ENCODE measurements around the gene OR52A5. TPM values are rescaled to one million over a fixed set of nuclear protein-coding genes. Genes with fewer than 3 reads are reported as not detected.
"Not testable (repeated sequence)": the region's sequence is repeated elsewhere in the genome, so short reads cannot be mapped to it uniquely, and the experiment has no call there.

OR52A5 gene
- total RNA-seq, 4 donors from 2014 or later, result 0.12 TPM; not detected in 3

DNA sequence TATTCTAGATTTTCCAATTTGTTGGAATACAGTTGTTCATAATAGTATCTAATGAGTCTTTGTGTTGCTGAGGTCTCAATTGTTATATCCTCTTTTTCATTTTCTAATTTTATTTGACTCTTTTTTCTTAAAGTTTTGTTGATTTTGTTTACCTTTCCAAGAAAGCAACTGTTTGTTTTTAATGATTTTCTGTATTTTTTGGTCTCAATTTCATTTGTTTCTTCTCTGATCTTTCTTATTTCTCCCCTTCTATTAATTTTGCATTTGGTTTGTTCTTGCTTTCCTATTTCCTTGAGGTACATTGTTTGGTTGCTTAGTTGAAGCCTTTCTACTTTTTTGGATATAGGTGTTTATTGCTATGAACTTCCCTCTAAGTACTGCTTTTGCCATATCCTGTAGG is 21.6 kb upstream of the OR52A5 start:
- Histone ChIP-seq H3K4me1 (no peaks in the 10 kb centered on the region), H3K9me3 (no peaks in the 10 kb centered on the region), H3K36me3 (no peaks in the 10 kb centered on the region), H3K27ac (no peak overlapping the region), H3K27me3 (no peaks in the 10 kb centered on the region), H3K4me3 (no peak overlapping the region)
- TF ChIP-seq POLR2AphosphoS5 (IDR thresholded peaks at IDR 0.05), result no peak
- no peak for TF ChIP-seq EP300 (IDR thresholded peaks at IDR 0.05)
- no peak for ATAC-seq

DNA sequence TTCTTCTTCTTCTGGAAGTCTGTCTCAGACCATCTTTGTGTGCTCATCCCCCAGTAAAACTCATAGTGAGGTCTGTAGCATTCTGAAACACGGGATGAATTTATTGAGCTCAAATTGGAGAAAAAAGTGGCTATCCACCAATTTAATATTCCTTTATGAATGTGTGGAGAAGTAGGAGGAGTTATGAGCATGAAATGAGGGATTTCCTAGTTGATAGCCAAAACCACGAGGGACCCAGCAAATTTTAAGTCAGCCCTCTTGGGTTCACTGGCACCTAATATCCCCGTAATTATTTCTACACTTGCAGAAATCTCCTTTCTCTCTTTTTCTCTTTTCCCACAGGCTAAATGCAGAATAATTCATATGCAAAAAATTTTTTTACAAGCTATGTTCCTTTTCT is 16.5 kb upstream of the OR52A5 start, which contains the start of gene OR52A1:
TSS of gene OR52A1 (minus strand) at position 101 of the 400 bp plus-strand sequence. CDS start 2,388 bp downstream, outside the sequence.
- TF ChIP-seq, protein P1, sequence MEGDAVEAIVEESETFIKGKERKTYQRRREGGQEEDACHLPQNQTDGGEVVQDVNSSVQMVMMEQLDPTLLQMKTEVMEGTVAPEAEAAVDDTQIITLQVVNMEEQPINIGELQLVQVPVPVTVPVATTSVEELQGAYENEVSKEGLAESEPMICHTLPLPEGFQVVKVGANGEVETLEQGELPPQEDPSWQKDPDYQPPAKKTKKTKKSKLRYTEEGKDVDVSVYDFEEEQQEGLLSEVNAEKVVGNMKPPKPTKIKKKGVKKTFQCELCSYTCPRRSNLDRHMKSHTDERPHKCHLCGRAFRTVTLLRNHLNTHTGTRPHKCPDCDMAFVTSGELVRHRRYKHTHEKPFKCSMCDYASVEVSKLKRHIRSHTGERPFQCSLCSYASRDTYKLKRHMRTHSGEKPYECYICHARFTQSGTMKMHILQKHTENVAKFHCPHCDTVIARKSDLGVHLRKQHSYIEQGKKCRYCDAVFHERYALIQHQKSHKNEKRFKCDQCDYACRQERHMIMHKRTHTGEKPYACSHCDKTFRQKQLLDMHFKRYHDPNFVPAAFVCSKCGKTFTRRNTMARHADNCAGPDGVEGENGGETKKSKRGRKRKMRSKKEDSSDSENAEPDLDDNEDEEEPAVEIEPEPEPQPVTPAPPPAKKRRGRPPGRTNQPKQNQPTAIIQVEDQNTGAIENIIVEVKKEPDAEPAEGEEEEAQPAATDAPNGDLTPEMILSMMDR (IDR thresholded peaks at IDR 0.05), result no peak
- TF ChIP-seq EP300 (IDR thresholded peaks at IDR 0.05) (no peak), POLR2A (IDR thresholded peaks at IDR 0.05) (no peak), POLR2AphosphoS5 (IDR thresholded peaks at IDR 0.05) (no peak)
- H3K36me3 ChIP-seq, result no peaks in the 10 kb centered on the region
- H3K27me3 ChIP-seq, result no peaks in the 10 kb centered on the region
- no peak within 1 kb of the TSS for H3K4me3 ChIP-seq
- no peaks in the 10 kb centered on the region for H3K9me3 ChIP-seq
- no peak for ATAC-seq
- no peak within 1 kb of the TSS for H3K27ac ChIP-seq
- WGBS, 2 donors (ENCODE audit: low coverage in 1 of 2), result 65 to 77% methylated on average over 3 of the region's 3 CpGs
- no peaks in the 10 kb centered on the region for H3K4me1 ChIP-seq

DNA sequence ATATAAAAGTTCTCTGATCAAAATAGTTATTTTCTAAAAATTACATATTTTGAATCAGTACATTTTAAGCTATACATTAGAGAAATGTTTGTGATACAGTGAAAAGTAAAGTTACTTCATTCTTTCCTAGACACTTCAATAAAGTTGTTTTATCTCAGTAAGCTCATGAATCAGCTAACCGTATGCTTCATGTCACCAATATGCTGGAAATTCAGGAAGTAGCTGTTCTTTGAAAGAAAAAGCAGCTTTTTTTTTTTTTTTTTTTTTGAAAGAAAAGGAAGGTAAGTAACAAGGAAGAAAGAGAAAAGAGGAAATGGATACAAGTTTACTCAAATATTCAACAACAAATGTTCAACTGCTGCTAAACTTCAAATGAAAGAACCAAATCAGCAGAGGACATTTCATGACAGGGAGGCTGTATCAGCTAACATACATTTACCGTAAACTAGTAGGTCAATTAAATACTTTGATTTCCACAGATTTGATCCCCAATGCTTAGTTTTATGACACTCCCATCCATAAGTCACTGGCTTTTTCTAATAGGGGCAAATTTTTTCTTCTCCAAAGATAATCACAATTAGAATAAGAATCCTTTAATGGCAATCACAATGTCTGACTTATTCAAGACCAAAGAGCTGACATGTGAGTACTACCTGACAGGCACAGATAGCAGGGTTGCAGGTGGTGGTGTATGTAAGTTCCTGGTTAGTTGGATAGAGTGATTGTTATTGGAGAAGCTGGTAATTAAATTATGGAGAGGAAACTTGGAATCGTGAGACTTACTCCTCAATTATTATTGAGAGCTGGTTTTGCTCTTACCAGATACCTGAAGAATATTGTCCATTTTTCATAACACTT is 15.6 kb upstream of the OR52A5 start:
- Histone ChIP-seq H3K9me3 (no peaks in the 10 kb centered on the region), H3K36me3 (no peaks in the 10 kb centered on the region), H3K27me3 (no peaks in the 10 kb centered on the region), H3K4me3 (no peak overlapping the region), H3K27ac (no peak overlapping the region), H3K4me1 (no peaks in the 10 kb centered on the region)
- WGBS, 2 donors (ENCODE audit: low coverage in 1 of 2), result 48 to 54% methylated on average over 3 of the region's 3 CpGs
- ATAC-seq, result no peak
- TF ChIP-seq POLR2AphosphoS5 (IDR thresholded peaks at IDR 0.05), result no peak
- no peak for TF ChIP-seq EP300 (IDR thresholded peaks at IDR 0.05)
- no peak for TF ChIP-seq POLR2A (IDR thresholded peaks at IDR 0.05)
- TF ChIP-seq, protein P1 (IDR thresholded peaks at IDR 0.05), result no peak

DNA sequence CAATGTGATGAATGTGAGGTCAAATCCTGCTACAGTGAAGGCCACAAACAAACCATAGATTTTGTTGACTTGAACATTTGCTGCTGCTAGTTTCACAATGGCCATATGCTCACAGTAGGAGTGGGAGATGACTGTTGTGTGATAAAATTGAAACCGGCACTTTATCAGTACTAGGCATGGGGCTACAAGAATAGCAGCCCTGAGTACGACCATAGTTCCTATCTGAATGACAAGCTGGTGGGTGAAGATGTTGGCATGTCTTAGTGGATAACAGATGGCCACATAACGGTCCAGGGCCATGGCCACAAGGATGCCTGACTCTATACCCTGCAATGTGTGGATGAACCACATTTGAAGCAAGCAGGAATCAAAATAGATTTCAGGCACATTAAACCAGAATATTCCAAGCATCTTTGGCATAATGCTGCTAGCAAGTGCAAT is 13.6 kb upstream of the OR52A5 start:
- no peaks in the 10 kb centered on the region for H3K9me3 ChIP-seq
- H3K27ac ChIP-seq, result no peak overlapping the region
- TF ChIP-seq POLR2AphosphoS5 (IDR thresholded peaks at IDR 0.05) (no peak), EP300 (IDR thresholded peaks at IDR 0.05) (no peak), POLR2A (IDR thresholded peaks at IDR 0.05) (no peak)
- TF ChIP-seq, protein P1 (IDR thresholded peaks at IDR 0.05), result no peak
- no peaks in the 10 kb centered on the region for H3K27me3 ChIP-seq
- no peak overlapping the region for H3K4me3 ChIP-seq
- H3K4me1 ChIP-seq, result no peaks in the 10 kb centered on the region
- 21 to 37% methylated on average over 3 of the region's 3 CpGs for WGBS, 2 donors (ENCODE audit: low coverage in 1 of 2)
- H3K36me3 ChIP-seq, result no peaks in the 10 kb centered on the region
- ATAC-seq, result no peak

DNA sequence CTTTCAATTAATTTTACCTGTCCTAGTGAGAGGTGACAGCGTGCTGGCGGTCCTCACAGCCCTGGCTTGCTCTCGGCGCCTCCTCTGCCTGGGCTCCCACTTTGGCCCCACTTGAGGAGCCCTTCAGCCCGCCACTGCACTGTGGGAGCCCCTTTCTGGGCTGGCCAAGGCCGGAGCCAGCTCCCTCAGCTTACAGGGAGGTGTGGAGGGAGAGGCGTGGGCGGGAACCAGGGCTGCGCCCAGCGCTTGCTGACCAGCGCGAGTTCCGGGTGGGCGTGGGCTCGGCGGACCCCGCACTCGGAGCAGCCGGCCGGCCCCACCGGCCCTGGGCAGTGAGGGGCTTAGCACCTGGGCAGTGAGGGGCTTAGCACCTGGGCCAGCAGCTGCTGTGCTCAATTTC is 6.0 kb upstream of the OR52A5 start:
- H3K27me3 ChIP-seq, H3K4me1 ChIP-seq, H3K27ac ChIP-seq, H3K9me3 ChIP-seq, ATAC-seq, H3K4me3 ChIP-seq, H3K36me3 ChIP-seq: not testable (repeated sequence)
- WGBS, 2 donors (ENCODE audit: low coverage in 1 of 2), result 80% methylated on average over 1 of the region's 21 CpGs; no CpG with 5 or more reads in 1 of the 2 donors

DNA sequence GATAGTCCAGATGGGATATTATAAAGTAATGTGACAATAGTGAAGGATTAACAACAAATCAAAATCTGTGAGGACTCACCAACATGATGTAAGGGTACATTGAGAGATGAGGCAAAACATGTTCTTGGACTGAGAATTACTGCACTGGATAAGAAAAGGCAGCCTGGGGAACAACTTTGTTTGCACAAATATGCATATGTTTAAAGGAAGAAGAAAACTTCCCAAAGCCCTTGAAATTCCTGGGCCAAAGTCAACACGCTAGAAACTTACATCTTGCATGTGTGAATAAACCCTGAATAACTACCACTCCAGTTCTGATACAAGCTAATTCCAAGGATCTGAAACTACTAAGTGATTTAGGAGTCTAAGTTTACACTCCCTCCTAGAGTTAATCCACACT is 1.1 kb downstream of the OR52A5 start:
- no peak for ATAC-seq
- no peak for TF ChIP-seq EP300 (IDR thresholded peaks at IDR 0.05)
- no peaks in the 10 kb centered on the region for H3K36me3 ChIP-seq
- H3K4me1 ChIP-seq, result no peaks in the 10 kb centered on the region
- 27 to 44% methylated on average over 1 of the region's 1 CpG for WGBS, 2 donors (ENCODE audit: low coverage in 1 of 2)
- H3K4me3 ChIP-seq, result no peak overlapping the region
- H3K9me3 ChIP-seq, result no peaks in the 10 kb centered on the region
- no peak overlapping the region for H3K27ac ChIP-seq
- H3K27me3 ChIP-seq, result no peaks in the 10 kb centered on the region
